Thymus (tissue), 11 donors: ENCODE measurements around the gene TMSB4X. TPM values are rescaled to one million over a fixed set of nuclear protein-coding genes. Genes with fewer than 3 reads are reported as not detected.
"Not testable (repeated sequence)": the region's sequence is repeated elsewhere in the genome, so short reads cannot be mapped to it uniquely, and the experiment has no call there.

Experiments
- DNase-seq, 9 donors: peaks; one replicate each; pipeline ENCODE4 v3.0.0-alpha.2; 2013; ENCODE audit warnings: low spot score in 9 of 9, low read depth in 6 of 9, missing footprints in 1 of 9
- H3K27ac ChIP-seq, 2 donors: one replicate each; pipeline ENCODE4 v1.5.1; 2013; ENCODE audit warnings: control low read depth in 1 of 2, low read depth in 1 of 2, low read length in 1 of 2, mild to moderate bottlenecking in 1 of 2, moderate library complexity in 1 of 2
- H3K27me3 ChIP-seq, 2 donors: one replicate each; pipeline ENCODE4 v1.5.1; 2013; ENCODE audit warnings: low read length in 1 of 2; ENCODE audit not compliant: control insufficient read depth in 2 of 2, insufficient read depth in 1 of 2
- H3K36me3 ChIP-seq, 2 donors: one replicate each; pipeline ENCODE4 v1.5.1; 2013; ENCODE audit warnings: low read length in 1 of 2, mild to moderate bottlenecking in 1 of 2, moderate library complexity in 1 of 2; ENCODE audit not compliant: control insufficient read depth in 2 of 2, insufficient read depth in 2 of 2
- H3K4me1 ChIP-seq, 2 donors: one replicate each; pipeline ENCODE4 v1.5.1; 2013; ENCODE audit warnings: low read length in 2 of 2; ENCODE audit not compliant: control insufficient read depth in 2 of 2, insufficient read depth in 2 of 2
- H3K4me3 ChIP-seq, 2 donors: one replicate each; pipeline ENCODE4 v1.5.1; 2013; ENCODE audit warnings: low read length in 2 of 2, control low read depth in 1 of 2, mild to moderate bottlenecking in 1 of 2
- H3K9me3 ChIP-seq, 2 donors: one replicate each; pipeline ENCODE4 v1.5.1; 2013; ENCODE audit warnings: low read length in 1 of 2, mild to moderate bottlenecking in 1 of 2; ENCODE audit not compliant: control insufficient read depth in 2 of 2, insufficient read depth in 1 of 2
- WGBS: extraction: QIAGEN DNeasy Blood & Tissue Kit; methylation state at CpG from one replicate; pipeline ENCODE4 v1.1.7; 2013; 5-methylcytosine and 5-hydroxymethylcytosine counted together
- polyA plus RNA-seq: library from polyadenylated mRNA; stranded (reverse); fragments of 200-250 nt; gene quantifications from one replicate; pipeline ENCODE4 v1.2.3, GENCODE V29; 2013
- total RNA-seq: library from RNA; stranded (reverse); fragments of 120-200 nt; gene quantifications from one replicate; pipeline ENCODE4 v1.2.4, GENCODE V29; 2013
- donor health status: healthy.

TMSB4X gene
- total and polyA plus RNA-seq, 2 donors: 7,715 to 12,473 TPM

DNA sequence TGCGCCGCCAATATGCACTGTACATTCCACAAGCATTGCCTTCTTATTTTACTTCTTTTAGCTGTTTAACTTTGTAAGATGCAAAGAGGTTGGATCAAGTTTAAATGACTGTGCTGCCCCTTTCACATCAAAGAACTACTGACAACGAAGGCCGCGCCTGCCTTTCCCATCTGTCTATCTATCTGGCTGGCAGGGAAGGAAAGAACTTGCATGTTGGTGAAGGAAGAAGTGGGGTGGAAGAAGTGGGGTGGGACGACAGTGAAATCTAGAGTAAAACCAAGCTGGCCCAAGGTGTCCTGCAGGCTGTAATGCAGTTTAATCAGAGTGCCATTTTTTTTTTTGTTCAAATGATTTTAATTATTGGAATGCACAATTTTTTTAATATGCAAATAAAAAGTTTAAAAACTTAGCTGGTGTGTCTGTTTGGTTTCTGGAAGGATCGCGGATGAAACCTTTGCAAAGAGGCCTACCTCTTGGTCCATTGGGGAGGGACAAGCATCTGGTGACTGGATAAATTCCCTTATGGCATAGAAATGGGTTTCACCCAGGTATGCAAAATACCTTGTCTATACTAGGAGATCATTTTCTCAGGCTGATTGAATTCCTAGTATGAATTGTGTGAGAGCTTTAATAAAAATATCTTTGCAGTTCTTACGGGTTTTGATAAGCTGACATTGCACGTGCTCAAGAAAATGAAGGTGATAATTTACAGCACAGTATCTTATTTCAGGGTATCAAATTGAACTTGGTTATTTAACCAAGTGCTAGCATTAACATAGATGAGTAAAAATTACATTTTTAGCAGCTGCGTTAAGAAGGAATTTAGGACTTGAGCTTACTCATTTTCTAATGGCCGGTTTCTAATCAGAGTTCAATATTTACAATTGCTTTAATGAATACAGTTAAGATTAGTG is 2.2 kb downstream of the TMSB4X start:
- H3K9me3 ChIP-seq, DNase-seq: not testable (repeated sequence)
- H3K36me3 ChIP-seq: peaks cover 0 to 10% of the 10 kb centered on the region in 2 donors
- peak overlapping the region; percentile 81 to 98 for H3K27ac ChIP-seq
- peaks cover 3 to 38% of the 10 kb centered on the region in 2 donors for H3K4me1 ChIP-seq
- peaks cover 0 to 20% of the 10 kb centered on the region in 2 donors for H3K27me3 ChIP-seq
- peak overlapping the region; percentile 80 to 89 for H3K4me3 ChIP-seq
- 3% methylated on average over 12 of the region's 12 CpGs for WGBS

GRCh38 chrX:12977761-12978204 is 2.9 kb downstream of the TMSB4X start:
- 4% methylated on average over 9 of the region's 9 CpGs for WGBS

DNA sequence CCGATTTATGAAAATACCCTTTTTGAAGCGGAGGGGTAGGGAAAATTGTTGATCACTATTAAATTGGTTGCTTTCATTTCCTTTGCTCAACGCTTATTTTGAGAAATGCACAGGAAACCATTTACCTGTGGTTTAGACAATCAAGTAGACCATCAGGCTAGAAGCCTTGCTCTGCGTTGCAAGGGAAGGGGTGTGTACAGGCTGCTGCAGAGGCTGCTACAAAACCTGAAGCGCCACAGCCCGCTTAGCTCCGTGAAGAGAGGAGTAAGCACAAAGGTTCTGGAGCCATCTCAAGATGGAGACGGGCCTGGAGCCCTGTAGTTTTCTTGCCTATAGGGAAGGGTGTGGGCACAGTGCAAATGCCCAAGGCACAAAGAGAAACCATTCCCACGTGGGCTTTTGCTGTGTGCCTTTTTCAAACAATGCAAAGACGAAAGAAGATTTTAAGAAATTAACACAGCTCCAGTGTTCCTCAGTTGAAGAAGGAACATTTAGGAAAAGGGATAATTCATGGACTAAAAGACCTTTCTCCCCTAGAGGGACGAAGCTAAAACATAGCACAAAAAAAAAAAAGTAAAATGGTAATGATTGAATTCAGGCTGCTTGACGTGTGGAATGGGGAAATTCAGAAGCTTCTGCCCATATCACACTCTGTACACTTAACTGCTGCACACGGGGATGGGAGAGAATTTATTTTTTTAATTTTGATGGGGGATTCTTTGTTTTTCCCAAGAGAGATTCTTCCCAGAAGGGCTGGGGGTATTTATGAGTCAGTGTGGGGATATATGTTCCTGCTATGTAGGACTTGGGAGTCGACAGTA is 3.5 kb downstream of the TMSB4X start:
- Histone ChIP-seq H3K9me3 (peaks cover 0 to 3% of the 10 kb centered on the region in 2 donors), H3K27ac (peak overlapping the region; percentile 91 to 98), H3K4me3 (peak overlapping the region; percentile 80 to 89), H3K4me1 (peaks cover 3 to 34% of the 10 kb centered on the region in 2 donors), H3K36me3 (peaks cover 0 to 10% of the 10 kb centered on the region in 2 donors), H3K27me3 (peaks cover 0 to 20% of the 10 kb centered on the region in 2 donors)
- DNase-seq: peak in 4 of 9 donors; percentile 72 to 90 (median 75)
- 6% methylated on average over 14 of the region's 14 CpGs for WGBS

More at GRCh38 chrX:12977761-12978204, 2.9 kb downstream of the TMSB4X start:
- Histone ChIP-seq H3K27ac (peak overlapping the region; percentile 42 to 98), H3K27me3 (peaks cover 0 to 20% of the 10 kb centered on the region in 2 donors), H3K9me3 (peaks cover 0 to 3% of the 10 kb centered on the region in 2 donors), H3K4me1 (peaks cover 3 to 39% of the 10 kb centered on the region in 2 donors), H3K36me3 (peaks cover 0 to 10% of the 10 kb centered on the region in 2 donors), H3K4me3 (peak overlapping the region; percentile 80 to 89)
- no peak for DNase-seq

GRCh38 chrX:12979026-12979607 is 4.2 kb downstream of the TMSB4X start:
- H3K4me3 ChIP-seq: peak overlapping the region; percentile 80 to 89
- H3K4me1 ChIP-seq: peaks cover 3 to 34% of the 10 kb centered on the region in 2 donors
- H3K36me3 ChIP-seq: peaks cover 0 to 10% of the 10 kb centered on the region in 2 donors
- peaks cover 0 to 20% of the 10 kb centered on the region in 2 donors for H3K27me3 ChIP-seq
- H3K9me3 ChIP-seq: peaks cover 0 to 3% of the 10 kb centered on the region in 2 donors
- peak in 1 of 9 donors; percentile 26 for DNase-seq
- 63% methylated on average over 4 of the region's 4 CpGs for WGBS
- peak overlapping the region; percentile 91 to 98 for H3K27ac ChIP-seq

GRCh38 chrX:12979616-12980015 is 4.7 kb downstream of the TMSB4X start:
- Histone ChIP-seq H3K4me1 (peaks cover 5 to 37% of the 10 kb centered on the region in 2 donors), H3K36me3 (peaks cover 0 to 10% of the 10 kb centered on the region in 2 donors)
- no peak for DNase-seq

DNA sequence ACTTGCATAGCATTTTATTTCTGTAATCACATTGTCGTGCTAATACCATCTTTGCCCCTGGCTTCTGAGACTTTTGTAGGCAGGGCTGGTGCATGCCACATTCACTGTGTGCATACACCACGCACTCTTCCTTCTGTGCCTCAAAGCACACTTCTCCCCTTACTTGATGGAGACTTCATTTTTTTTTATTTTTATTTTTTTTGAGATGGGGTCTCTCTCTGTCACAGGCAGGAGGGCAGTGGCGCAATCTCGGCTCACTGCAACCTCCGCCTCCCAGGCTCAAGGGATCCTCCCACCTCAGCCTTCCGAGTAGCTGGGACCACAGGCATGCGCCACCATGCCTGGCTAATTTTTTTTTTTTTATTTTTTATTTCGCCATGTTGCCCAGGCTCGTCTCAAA is 5.1 kb downstream of the TMSB4X start:
- H3K4me3 ChIP-seq, H3K9me3 ChIP-seq, DNase-seq: not testable (repeated sequence)
- H3K4me1 ChIP-seq: peaks cover 7 to 41% of the 10 kb centered on the region in 2 donors
- H3K27me3 ChIP-seq: peaks cover 0 to 13% of the 10 kb centered on the region in 2 donors
- H3K27ac ChIP-seq: peak overlapping the region; percentile 70 to 98
- WGBS: 79% methylated on average over 9 of the region's 9 CpGs
- peaks cover 0 to 10% of the 10 kb centered on the region in 2 donors for H3K36me3 ChIP-seq

More at GRCh38 chrX:12979616-12980015, 4.7 kb downstream of the TMSB4X start:
- Histone ChIP-seq H3K27ac (peak overlapping the region; percentile 74 to 98), H3K27me3 (peaks cover 0 to 17% of the 10 kb centered on the region in 2 donors), H3K9me3 (peaks cover 0 to 3% of the 10 kb centered on the region in 2 donors), H3K4me3 (peak overlapping the region in 1 of 2 donors; percentile 24)
- WGBS: 62% methylated on average over 6 of the region's 6 CpGs

GRCh38 chrX:12981880-12982279 is 7.0 kb downstream of the TMSB4X start:
- Histone ChIP-seq H3K9me3 (no peaks in the 10 kb centered on the region), H3K4me1 (peaks cover 7 to 44% of the 10 kb centered on the region in 2 donors), H3K27me3 (no peaks in the 10 kb centered on the region), H3K4me3 (no peak overlapping the region), H3K27ac (peak overlapping the region in 1 of 2 donors; percentile 52), H3K36me3 (peaks cover 0 to 6% of the 10 kb centered on the region in 2 donors)
- DNase-seq: peak in 1 of 9 donors; percentile 42
- WGBS: 8% methylated on average over 3 of the region's 3 CpGs

GRCh38 chrX:12984603-12985319 is 9.9 kb downstream of the TMSB4X start:
- DNase-seq: peak in 1 of 9 donors; percentile 43
- WGBS: 10% methylated on average over 5 of the region's 5 CpGs
- Histone ChIP-seq H3K9me3 (no peaks in the 10 kb centered on the region), H3K4me1 (peaks cover 7 to 34% of the 10 kb centered on the region in 2 donors), H3K36me3 (no peaks in the 10 kb centered on the region), H3K27ac (peak overlapping the region; percentile 60 to 65), H3K27me3 (no peaks in the 10 kb centered on the region), H3K4me3 (no peak overlapping the region)
